HG03135 (cell line): Measurements from ENCODE around the gene GULP1.
"Not testable (repeated sequence)": the region's sequence is repeated elsewhere in the genome, so short reads cannot be mapped to it uniquely, and the experiment has no call there.

Experiments used
- ATAC-seq: cut with Tn5 transposase; IDR thresholded peaks from one replicate; pipeline ENCODE4 v1.9.1; 2021; ENCODE audit warnings: mild to moderate bottlenecking, moderate library complexity; ENCODE audit not compliant: unreplicated experiment

The GULP1 gene

GRCh38 chr2:188292348-188293239, 920 bp downstream of the GULP1 start:
- ATAC-seq, result no peak

DNA sequence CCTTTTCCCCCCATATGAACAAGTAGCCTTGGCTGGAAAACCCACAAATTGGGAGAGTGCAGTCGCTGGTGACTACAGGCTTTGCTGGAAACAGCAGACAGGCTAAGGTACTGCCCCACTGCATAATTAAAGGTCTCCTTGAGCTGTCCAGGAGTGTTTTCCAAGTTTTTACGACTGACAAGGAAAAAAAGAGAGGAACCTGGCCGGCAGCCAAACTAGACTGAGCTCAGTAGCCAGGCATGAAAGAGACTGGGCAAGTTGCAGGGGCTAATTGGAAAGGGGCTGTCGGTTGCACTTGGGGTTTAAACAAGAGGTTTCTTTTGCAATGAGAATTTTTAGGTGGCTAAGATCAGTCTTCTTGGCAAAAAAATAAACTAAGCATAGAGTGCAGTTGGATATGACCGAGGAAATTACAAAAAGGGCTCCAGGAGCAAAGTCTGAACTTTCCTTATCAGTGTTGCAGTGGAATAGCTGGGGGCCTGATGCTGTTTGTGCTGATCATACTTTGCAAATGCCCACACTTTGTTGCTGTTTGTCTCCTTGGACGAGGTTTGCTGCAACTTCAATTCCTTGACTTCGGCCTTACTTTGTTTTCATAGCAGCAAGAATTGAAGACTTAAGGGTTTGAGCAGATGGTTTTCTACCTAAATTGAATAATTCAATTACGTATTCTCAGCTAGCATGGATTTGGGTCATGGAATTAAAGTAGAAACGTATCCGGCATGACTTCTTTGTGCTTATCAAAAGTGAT, 2.1 kb downstream of the GULP1 start:
- no peak for ATAC-seq

DNA sequence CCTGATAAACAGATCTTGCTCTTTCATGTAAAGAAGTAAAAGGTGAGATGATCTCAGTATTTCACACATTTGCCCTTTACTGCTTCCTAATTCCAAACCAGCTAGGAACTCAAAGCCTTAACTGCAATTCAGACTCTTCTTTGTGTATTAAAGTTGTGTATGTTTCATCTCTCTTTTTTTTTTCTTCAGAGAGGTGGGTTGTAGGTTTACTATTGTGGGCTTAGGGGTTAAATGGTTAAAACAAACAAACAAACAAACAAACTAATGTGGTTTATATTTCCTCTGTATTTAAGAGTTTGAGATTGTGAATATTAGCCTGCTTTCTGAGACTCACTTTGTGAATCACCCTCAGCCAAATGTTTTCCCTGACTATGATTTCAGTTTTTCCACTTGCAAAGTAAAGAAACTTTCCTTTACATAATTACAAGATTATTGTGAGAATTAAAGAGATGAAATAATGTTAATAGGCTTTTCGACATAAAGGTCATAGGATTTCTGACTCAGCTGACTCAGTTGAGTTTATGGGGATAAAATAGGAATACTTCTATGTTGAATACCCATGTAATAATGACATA, 2.8 kb downstream of the GULP1 start:
- ATAC-seq, result no peak

DNA sequence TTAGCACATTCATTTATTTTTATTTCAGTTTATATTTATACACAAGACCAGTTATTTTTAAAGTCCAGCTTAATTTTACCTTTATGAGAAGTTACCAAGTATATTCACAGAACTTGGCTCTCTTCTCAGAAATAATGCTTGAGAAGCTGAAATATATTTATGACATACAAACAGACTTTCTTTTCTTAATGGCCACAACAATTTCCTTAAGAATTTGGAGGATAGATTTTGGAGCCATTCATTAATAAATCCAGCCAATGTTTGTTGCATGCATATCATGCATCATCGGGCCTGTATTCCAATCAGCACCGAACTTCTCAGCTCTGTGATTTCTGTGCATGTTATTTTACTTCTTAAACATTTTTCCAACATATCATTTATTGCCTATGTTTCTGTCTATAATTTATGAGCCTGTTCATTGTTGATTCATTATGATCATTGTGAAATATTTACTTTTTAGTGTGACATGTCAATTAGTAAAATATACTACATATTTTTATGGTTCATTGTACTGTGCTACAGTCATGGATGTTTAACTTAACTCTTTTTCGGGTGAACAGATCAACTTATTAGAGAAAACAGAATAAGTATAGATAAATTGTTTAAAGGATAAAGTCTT, 3.5 kb downstream of the GULP1 start:
- ATAC-seq, result no peak

DNA sequence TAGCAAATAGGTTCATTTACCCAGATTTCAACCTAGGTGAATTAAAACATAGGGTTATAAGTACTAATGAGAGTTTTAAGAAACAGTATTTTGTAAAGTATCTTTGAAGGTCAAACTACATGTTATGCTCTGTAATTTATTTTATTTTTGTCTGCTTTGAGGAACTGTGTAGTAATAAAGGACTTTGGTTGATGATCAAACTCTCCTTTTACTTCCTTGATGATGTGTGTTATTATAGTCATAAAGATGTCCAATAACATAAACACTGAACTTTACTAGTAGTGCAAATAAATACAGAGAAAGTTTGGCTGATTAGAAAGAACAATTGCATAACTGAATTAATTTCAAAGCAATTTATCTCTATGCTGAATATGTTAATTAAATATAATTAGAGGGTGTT, 6.3 kb downstream of the GULP1 start:
- ATAC-seq, result no peak

- ATAC-seq, result not testable (repeated sequence)
Measured at GRCh38 chr2:188298937-188299371, 7.3 kb downstream of the GULP1 start.

GRCh38 chr2:188303363-188304031, 11.8 kb downstream of the GULP1 start:
- no peak for ATAC-seq

DNA sequence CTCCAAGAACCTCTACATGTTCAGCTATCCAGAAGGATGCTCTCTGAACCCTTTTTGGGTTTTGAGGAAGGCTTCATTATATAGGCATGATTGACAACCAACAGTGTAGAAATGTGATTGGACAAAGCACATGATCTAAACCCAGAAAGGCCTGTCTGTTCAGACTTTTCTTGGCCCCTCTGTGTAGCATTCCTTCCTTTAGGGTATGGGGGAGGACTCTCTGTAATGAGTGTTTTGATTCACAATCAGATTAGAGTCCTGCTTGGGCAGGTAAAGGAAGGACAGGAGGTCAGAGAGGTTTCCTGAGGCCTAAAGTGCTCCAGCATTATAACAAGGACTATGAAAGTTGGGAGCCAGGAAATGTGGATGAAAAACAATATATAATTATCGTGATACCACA, 13.6 kb downstream of the GULP1 start:
- ATAC-seq, result no peak

- ATAC-seq, result no peak
Measured at GRCh38 chr2:188306271-188306670, 14.6 kb downstream of the GULP1 start.

DNA sequence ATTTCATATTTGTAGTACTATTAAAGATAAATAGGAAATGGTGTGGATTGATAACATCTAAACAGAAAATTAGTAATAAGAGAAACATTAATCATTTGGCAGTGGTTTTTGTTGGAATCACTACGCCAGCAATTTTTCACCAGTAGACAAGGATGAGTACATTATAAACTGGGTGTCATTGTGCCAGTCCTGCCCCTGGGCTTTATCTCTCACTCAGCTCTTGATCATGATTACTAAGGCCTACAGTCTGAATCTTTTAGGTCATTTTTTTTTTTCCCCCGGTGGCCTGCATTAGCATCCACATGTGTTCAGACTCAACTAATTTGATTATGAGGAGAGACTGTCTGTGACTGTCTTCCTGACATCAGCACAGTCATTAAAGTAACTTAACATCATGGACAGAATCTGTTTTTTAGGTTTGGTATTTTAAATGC, 16.2 kb downstream of the GULP1 start:
- no peak for ATAC-seq

GRCh38 chr2:188308483-188308882, 16.8 kb downstream of the GULP1 start:
- ATAC-seq, result no peak

DNA sequence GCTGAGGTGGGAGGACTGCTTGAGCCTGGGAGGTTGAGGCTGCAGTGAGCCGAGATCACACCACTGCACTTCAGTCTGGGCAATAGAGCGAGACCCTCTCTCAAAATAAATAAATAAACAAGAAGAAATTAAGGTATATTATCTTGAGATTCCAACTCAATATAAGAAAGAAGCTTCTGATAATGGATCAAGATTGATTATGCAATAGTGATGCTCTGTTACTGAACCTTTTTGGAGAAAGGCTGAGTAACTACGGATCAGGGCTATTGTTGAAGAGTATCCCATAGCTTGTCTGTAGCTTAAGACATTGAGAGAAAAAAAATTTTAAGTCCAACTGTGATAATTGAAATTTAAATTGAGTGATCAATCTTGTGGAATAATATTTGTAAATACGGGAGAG, 17.7 kb downstream of the GULP1 start:
- no peak for ATAC-seq

DNA sequence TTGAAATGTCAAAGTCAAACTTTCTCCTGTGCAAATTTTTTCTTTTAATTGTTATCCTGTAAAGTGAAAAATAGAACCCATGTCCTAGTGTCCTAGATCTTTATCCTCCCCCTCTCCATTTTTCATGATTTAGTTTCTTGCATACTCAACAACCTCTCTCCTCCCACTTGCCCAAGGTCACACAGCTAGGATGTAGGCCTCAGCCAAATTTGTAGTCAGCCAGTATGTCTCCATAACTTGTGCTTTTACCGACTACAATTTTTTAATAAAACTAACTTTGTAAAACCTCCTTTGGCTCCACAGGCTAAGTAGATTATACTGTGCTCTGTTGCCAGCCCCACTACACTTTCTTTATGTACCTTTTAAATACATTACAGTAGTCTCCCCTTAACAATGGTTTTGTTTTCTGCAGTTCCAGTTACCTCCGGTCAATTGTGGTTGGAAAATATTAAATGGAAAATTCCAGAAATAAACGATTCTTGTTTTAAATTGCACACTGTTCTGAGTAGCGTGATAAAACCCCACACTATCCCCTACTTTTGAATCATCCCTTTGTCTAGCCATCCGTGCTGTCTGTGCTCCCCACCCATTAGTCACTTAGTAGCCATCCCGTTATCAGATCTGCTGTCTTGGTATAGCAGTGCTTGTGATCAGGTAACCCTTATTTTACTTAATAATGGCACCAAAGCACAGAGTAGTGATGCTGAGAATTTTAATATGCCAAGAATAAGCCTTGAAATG, 22.8 kb downstream of the GULP1 start:
- ATAC-seq, result no peak

DNA sequence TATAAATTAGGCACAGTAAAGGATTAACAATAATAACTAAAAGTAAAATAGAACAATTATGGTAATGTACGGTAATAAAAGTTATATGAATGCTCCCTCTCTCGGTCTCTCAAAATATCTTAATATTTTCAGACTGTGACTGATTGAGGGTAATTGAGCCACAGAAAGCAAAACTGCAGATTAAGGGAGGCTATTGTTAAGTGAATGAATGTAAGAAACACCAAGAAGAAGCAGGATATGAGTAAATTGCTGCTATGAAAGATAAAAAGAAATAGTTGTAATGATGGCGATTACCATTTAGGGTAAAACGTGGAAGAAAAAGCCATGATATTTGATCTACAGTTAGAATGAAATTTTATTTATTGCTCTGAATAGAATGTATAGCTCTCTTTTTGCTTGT, 24.1 kb downstream of the GULP1 start:
- ATAC-seq, result no peak

- no peak for ATAC-seq
Measured at GRCh38 chr2:188316342-188316741, 24.7 kb downstream of the GULP1 start.

- no peak for ATAC-seq
Measured at GRCh38 chr2:188316791-188317423, 25.2 kb downstream of the GULP1 start.

- ATAC-seq, result no peak
Measured at GRCh38 chr2:188318161-188318749, 26.6 kb downstream of the GULP1 start.

DNA sequence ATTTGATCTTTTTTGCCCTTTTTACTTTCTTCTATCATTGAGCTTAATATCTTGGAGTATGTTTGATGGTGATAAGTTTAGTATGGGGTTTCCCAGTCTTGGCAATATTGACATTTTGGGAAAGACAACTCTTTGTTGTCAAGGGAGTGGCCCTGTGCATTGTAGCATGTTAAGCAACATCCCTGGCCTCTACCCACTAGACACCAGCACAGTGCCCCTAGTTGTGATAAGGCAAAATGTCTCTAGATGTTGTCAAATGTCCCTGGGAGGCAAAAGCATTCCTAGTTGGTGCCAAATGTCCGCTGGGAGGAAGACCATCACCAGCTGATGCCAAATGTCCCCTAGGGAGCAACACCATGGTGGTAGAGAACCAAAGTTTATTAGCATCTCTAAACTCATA, 28.2 kb downstream of the GULP1 start:
- no peak for ATAC-seq

GRCh38 chr2:188320861-188321260, 29.2 kb downstream of the GULP1 start:
- ATAC-seq, result no peak
